CD14-positive monocyte (primary cell): ENCODE data around the gene LRRK2. TPM values are rescaled to one million over a fixed set of nuclear protein-coding genes. Genes with fewer than 3 reads are reported as not detected.

Source experiments
- DNase-seq, 3 donors: peaks; one replicate each; pipeline ENCODE4 v3.0.0-alpha.2; 2011 to 2022
- H2AFZ ChIP-seq: 2 replicates; pipeline ENCODE4 v1.6.0; 2012; ENCODE audit warnings: mild to moderate bottlenecking, low read depth, low read length, inconsistent platforms; ENCODE audit not compliant: insufficient read depth, poor library complexity, severe bottlenecking
- H3K27ac ChIP-seq, 2 donors: 1 replicate in 1 of 2; 2 replicates in 1 of 2; pipeline ENCODE4 v1.5.1; 2012 to 2013; ENCODE audit warnings: low read length in 2 of 2, control low read depth in 1 of 2, inconsistent platforms in 1 of 2, low read depth in 1 of 2, mild to moderate bottlenecking in 1 of 2
- H3K27me3 ChIP-seq, 2 donors: one replicate each; pipeline versions ENCODE4 v1.6.0 to v1.6.1; 2011 to 2013; ENCODE audit warnings: low read length in 2 of 2; ENCODE audit not compliant: control insufficient read depth in 2 of 2, insufficient read depth in 2 of 2
- H3K36me3 ChIP-seq, 2 donors: replicated peaks in 1 of 2; 1 replicate in 1 of 2; 2 replicates in 1 of 2; pipeline versions ENCODE4 v1.5.1 to v1.6.1; 2012 to 2013; ENCODE audit warnings: low read length in 2 of 2, control low read depth in 1 of 2, inconsistent platforms in 1 of 2, mild to moderate bottlenecking in 1 of 2; ENCODE audit not compliant: insufficient read depth in 2 of 2, control insufficient read depth in 1 of 2
- H3K4me1 ChIP-seq, 2 donors: 1 replicate in 1 of 2; 2 replicates in 1 of 2; pipeline versions ENCODE4 v1.5.1 to v1.6.1; 2012 to 2013; ENCODE audit warnings: low read length in 2 of 2, control low read depth in 1 of 2, inconsistent platforms in 1 of 2, mild to moderate bottlenecking in 1 of 2, moderate library complexity in 1 of 2; ENCODE audit not compliant: insufficient read depth in 2 of 2, control insufficient read depth in 1 of 2
- H3K4me2 ChIP-seq: replicated peaks from 2 replicates; pipeline ENCODE3; 2012; ENCODE audit warnings: low read length, moderate library complexity, mild to moderate bottlenecking; ENCODE audit not compliant: poor library complexity, severe bottlenecking; ENCODE audit errors: extremely low read depth
- H3K4me3 ChIP-seq, 3 experiments: fragments of 200-600 bp in 1 of 3; sonication (generic) in 1 of 3; replicated peaks in 1 of 3; 1 replicate in 2 of 3; 2 replicates in 1 of 3; pipeline ENCODE4 v1.5.1; 2011 to 2013; ENCODE audit warnings: low read length in 3 of 3, mild to moderate bottlenecking in 3 of 3, control low read depth in 2 of 3, low read depth in 2 of 3, inconsistent platforms in 1 of 3, moderate library complexity in 1 of 3
- H3K79me2 ChIP-seq: 2 replicates; pipeline ENCODE4 v1.6.0; 2012; ENCODE audit warnings: mild to moderate bottlenecking, control low read depth, inconsistent platforms, low read length, moderate library complexity; ENCODE audit not compliant: insufficient read depth
- H3K9ac ChIP-seq: 2 replicates; pipeline ENCODE4 v1.6.0; 2017; ENCODE audit warnings: low read length, mild to moderate bottlenecking; ENCODE audit not compliant: insufficient read depth, poor library complexity, severe bottlenecking
- H3K9me3 ChIP-seq, 2 donors: replicated peaks in 1 of 2; 1 replicate in 1 of 2; 2 replicates in 1 of 2; pipeline versions ENCODE4 v1.5.1 to v1.6.1; 2012 to 2013; ENCODE audit warnings: low read length in 2 of 2, control low read depth in 1 of 2; ENCODE audit not compliant: control insufficient read depth in 1 of 2, insufficient read depth in 1 of 2
- H4K20me1 ChIP-seq: 2 replicates; pipeline ENCODE4 v1.6.0; 2012; ENCODE audit warnings: mild to moderate bottlenecking, low read length, control low read depth, moderate library complexity; ENCODE audit not compliant: insufficient read depth
- H3K27ac Mint-ChIP-seq, 7 donors: one replicate each; pipeline ENCODE4 v1.8.0; 2020; ENCODE audit warnings: mild to moderate bottlenecking in 7 of 7, mixed read lengths in 7 of 7, moderate library complexity in 6 of 7, inconsistent platforms in 2 of 7
- H3K27me3 Mint-ChIP-seq, 3 donors: one replicate each; pipeline ENCODE4 v1.8.0; 2021 to 2022; ENCODE audit warnings: low read depth in 3 of 3, mild to moderate bottlenecking in 3 of 3, mixed read lengths in 3 of 3, moderate library complexity in 3 of 3, inconsistent platforms in 1 of 3
- H3K36me3 Mint-ChIP-seq, 2 donors: one replicate each; pipeline ENCODE4 v1.8.0; 2020; ENCODE audit warnings: mixed read lengths in 2 of 2, inconsistent platforms in 1 of 2, mild to moderate bottlenecking in 1 of 2
- H3K4me1 Mint-ChIP-seq: one replicate; pipeline ENCODE4 v1.8.0; 2020; ENCODE audit warnings: mild to moderate bottlenecking, mixed read lengths
- H3K4me3 Mint-ChIP-seq, 2 donors: one replicate each; pipeline ENCODE4 v1.8.0; 2020; ENCODE audit warnings: mild to moderate bottlenecking in 2 of 2, mixed read lengths in 2 of 2, moderate library complexity in 1 of 2
- H3K9me3 Mint-ChIP-seq, 7 donors: one replicate each; pipeline ENCODE4 v1.8.0; 2020 to 2022; ENCODE audit warnings: mixed read lengths in 7 of 7, mild to moderate bottlenecking in 6 of 7, moderate library complexity in 6 of 7, inconsistent platforms in 2 of 7
- CTCF ChIP-seq: fragments of 200-600 bp; IDR thresholded peaks from one replicate; pipeline ENCODE4 v1.8.0; 2022; ENCODE audit warnings: antibody characterized with exemption, mild to moderate bottlenecking
- WGBS: methylation state at CpG from one replicate; pipeline ENCODE4 v1.1.5; 2013; ENCODE audit warnings: missing lambda C conversion rate; ENCODE audit not compliant: insufficient coverage; 5-methylcytosine and 5-hydroxymethylcytosine counted together
- intact Hi-C, 2 donors: fragments of 100-400 bp; cut with micrococcal nuclease; formaldehyde crosslinking; loops; one replicate each; pipeline versions ENCODE4 v1.15.0 to v1.15.1; 2023
- polyA plus RNA-seq, 3 donors: library from polyadenylated mRNA; depleted of rRNA in 1 of 3; unstranded in 2 of 3; stranded (reverse) in 1 of 3; fragments of 300-500 nt in 2 of 3; fragments of >200 nt in 1 of 3; fragmentation: Illumina TruSeq in 2 of 3; gene quantifications; 1 replicate in 2 of 3; 2 replicates in 1 of 3; pipeline ENCODE4 v1.2.3, GENCODE V29; 2012 to 2021

The LRRK2 gene
- polyA plus RNA-seq, 3 donors, result 47.7 to 67.2 (median 47.9) TPM

DNA sequence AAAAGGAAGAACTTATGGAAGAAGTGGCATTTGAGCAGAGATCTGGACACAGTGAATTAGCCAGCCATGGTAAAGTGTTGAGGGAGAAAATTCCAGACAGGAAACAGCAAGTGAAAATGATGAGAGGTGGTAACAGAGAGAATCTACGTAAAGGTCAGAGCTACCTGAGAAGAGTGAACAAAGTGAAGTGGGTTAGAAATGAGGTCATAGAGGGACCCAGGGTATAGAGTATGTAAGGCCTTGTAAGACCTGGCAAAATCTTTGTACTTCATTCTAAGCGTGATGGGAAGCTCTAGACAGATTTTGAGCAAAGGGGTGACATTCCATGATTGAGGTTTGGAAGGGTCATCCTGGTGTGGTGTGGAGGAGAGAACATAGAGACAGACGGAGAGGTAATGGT, 49.3 kb upstream of the LRRK2 start:
- Histone ChIP-seq H3K27ac (no peak overlapping the region), H3K4me2 (no peak overlapping the region), H3K27me3 (no peaks in the 10 kb centered on the region), H3K4me3 (no peak overlapping the region), H3K36me3 (no peaks in the 10 kb centered on the region), H3K79me2 (no peaks in the 10 kb centered on the region), H3K9ac (no peak overlapping the region), H3K9me3 (peaks cover 6% of the 10 kb centered on the region in 2 donors), H2AFZ (no peak overlapping the region), H3K4me1 (peaks cover 23 to 26% of the 10 kb centered on the region in 2 donors), H4K20me1 (no peaks in the 10 kb centered on the region)
- Mint-ChIP-seq H3K9me3 (peaks cover 3 to 13% (median 5%) of the 10 kb centered on the region in 7 donors), H3K27ac (peak overlapping the region in 1 of 7 donors; percentile 81), H3K4me3 (no peak overlapping the region), H3K4me1 (peaks cover 41% of the 10 kb centered on the region), H3K36me3 (peaks cover 0 to 2% of the 10 kb centered on the region in 2 donors), H3K27me3 (peaks cover 0 to 3% (median 1%) of the 10 kb centered on the region in 3 donors)
- DNase-seq, result no peak
- WGBS, result 100% methylated on average over 3 of the region's 3 CpGs
- intact Hi-C loops, result no loop called here
- no peak for TF ChIP-seq CTCF

GRCh38 chr12:40178701-40179100, 46.1 kb upstream of the LRRK2 start:
- no peak overlapping the region for H3K4me3 ChIP-seq
- intact Hi-C loops, result no loop called here
- no peaks in the 10 kb centered on the region for H3K79me2 ChIP-seq
- Mint-ChIP-seq H3K4me1 (peaks cover 23% of the 10 kb centered on the region), H3K27ac (no peak overlapping the region), H3K36me3 (peaks cover 0 to under 1% of the 10 kb centered on the region in 2 donors), H3K9me3 (peaks cover 5 to 10% (median 8%) of the 10 kb centered on the region in 7 donors), H3K4me3 (no peak overlapping the region), H3K27me3 (peaks cover 0 to 3% (median 1%) of the 10 kb centered on the region in 3 donors)
- no peak overlapping the region for H3K4me2 ChIP-seq
- DNase-seq, result no peak
- WGBS, result 100% methylated on average over 1 of the region's 4 CpGs
- peaks cover 6 to 8% of the 10 kb centered on the region in 2 donors for H3K9me3 ChIP-seq
- TF ChIP-seq CTCF, result no peak
- no peaks in the 10 kb centered on the region for H3K27me3 ChIP-seq
- H3K27ac ChIP-seq, result no peak overlapping the region
- no peak overlapping the region for H2AFZ ChIP-seq
- peaks cover 13 to 16% of the 10 kb centered on the region in 2 donors for H3K4me1 ChIP-seq
- no peaks in the 10 kb centered on the region for H3K36me3 ChIP-seq
- no peak overlapping the region for H3K9ac ChIP-seq
- no peaks in the 10 kb centered on the region for H4K20me1 ChIP-seq
